ENCODE measurements around the gene P3H2.
"Not testable (repeated sequence)": the region's sequence is repeated elsewhere in the genome, so short reads cannot be mapped to it uniquely, and the experiment has no call there.

The P3H2 gene, protein sequence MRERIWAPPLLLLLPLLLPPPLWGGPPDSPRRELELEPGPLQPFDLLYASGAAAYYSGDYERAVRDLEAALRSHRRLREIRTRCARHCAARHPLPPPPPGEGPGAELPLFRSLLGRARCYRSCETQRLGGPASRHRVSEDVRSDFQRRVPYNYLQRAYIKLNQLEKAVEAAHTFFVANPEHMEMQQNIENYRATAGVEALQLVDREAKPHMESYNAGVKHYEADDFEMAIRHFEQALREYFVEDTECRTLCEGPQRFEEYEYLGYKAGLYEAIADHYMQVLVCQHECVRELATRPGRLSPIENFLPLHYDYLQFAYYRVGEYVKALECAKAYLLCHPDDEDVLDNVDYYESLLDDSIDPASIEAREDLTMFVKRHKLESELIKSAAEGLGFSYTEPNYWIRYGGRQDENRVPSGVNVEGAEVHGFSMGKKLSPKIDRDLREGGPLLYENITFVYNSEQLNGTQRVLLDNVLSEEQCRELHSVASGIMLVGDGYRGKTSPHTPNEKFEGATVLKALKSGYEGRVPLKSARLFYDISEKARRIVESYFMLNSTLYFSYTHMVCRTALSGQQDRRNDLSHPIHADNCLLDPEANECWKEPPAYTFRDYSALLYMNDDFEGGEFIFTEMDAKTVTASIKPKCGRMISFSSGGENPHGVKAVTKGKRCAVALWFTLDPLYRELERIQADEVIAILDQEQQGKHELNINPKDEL

DNA sequence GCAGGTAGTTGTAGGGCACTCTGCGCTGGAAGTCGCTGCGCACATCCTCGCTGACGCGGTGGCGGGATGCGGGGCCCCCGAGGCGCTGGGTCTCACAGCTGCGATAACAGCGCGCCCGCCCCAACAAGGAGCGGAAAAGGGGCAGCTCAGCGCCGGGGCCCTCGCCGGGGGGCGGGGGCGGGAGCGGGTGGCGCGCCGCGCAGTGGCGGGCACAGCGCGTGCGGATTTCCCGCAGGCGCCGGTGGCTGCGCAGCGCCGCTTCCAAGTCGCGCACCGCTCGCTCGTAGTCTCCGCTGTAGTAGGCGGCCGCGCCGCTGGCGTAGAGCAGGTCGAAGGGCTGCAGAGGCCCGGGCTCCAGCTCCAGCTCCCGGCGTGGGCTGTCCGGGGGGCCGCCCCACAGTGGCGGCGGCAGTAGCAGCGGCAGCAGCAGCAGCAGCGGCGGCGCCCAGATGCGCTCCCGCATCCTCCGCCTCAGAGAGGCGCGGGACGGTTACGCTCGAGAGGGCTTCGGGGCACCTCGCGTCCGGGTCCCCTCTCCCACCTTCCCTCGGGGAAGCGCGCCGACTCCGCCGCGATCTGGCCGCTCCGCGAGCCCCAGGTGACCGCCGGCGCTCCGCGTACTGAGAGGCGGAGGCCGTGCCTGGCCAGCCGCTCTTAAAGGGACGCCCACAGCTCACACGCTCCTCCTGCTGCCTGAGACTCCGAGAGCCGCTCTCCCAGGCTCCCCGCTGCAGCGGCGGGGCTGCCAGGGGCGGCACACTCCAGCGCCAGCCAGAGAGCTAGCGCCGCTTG, at the start of gene P3H2:
TSS of gene P3H2 (minus strand) at position 629 of the 792 bp plus-strand sequence. CDS start at position 463, 166 bp downstream.
- DNase-seq: peak; percentile 65

DNA sequence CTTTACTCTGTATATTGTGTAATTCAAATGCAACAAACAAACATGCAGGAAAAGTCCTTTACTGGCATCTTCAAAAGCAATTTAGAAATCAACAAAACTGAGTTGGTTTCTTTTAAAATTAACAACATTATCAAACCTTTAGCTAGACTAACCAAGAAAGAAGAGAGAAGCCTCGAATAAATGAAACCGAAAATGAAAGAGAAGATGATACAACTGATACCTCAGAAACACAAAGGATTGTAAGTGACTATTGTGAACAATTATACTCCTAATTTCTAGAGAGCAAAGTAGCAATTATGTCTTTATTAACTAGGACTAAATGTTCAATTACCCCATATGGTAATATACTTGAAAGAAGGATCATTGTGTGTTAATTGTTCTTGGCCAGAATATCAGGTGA, 49.2 kb upstream of the P3H2 start:
- no peak for DNase-seq

DNA sequence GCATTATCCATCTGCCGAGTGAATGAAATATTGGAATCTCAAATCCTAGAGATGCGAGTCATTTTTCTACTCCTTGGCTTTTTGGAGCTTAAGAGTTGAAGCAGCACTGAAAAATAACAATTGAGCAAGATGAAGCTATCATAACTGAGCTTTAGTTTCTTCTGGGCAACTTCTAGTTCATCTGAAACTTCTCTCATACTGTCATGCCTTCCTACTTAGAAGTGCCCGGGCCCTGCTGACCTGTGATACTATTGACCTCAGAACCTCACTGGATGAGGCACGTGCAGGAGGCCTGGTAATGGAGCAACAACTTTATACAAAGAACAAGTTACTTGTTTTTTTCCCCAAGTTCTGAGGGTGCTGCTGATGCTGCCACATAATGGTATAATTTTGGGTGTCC, 48.5 kb upstream of the P3H2 start:
- no peak for DNase-seq

DNA sequence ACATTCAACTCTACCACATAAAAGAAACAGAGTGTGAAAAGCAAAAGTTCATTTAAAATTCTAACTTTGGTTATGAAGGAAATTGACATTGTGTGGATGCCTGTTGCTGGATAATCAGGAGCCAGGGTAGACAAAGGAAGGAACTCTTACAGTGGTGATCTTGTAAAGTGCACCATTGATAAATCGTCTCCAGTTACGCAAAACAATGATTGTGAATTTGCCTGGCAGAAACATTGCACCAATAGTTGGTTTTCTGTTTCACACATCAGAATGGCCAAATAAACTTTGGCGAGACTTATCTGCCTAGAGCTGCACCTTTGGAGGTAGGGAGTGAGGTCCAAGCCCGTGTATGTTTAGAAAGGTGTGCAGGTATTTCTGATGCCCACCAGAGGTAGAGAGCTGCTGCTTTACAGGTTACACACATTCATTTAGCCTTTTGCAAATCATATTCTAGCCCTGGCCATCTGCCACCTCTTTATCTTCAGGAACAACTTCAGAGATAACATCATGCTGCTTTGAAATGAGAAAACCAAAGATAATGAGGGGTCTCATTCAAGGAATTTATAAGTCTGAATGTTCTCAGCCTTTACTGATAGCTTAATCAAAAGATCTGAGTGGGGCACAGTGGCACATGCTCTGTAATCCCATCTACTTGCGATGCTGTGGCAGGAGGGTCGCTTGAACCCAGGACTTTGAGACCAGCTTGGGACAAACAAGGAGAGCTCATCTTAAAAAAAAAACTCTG, 47.4 kb upstream of the P3H2 start:
- DNase-seq: no peak

DNA sequence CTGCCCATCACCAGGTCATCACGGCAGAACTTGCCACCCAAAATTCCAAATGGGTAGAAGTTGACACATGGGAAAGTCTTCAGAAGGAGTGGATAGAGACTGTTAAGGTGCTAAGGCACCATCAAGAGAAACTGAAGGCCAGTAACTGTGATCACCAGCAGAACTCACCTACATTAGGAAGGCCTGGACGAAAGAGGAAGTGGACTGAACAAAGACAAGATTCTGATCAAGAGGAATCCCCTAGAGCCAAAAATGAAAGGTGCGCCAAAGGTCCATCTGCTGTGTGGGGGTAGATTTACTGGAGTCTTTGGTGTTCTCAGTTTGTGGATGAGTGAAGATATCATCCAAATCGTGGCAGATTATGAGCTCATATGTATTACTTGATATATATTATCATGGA, 46.3 kb upstream of the P3H2 start:
- DNase-seq: no peak

DNA sequence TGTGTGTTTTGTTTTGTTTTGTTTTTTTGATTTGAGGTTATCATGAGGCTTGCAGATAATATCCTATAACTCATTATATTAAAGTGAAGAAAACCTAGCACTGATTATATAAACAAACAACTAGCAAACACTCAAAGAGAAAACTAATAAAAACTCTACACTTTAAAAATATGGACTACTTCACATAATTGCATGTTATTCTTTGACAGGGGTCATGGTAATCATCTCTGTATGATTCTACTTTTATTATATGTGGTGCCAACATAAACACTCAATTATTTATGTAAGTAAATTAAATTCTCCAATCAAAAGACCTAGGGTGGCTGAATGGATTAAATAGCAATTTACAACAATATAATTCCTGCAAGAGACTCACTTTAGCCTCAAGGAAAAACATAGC, 44.6 kb upstream of the P3H2 start:
- no peak for DNase-seq

DNA sequence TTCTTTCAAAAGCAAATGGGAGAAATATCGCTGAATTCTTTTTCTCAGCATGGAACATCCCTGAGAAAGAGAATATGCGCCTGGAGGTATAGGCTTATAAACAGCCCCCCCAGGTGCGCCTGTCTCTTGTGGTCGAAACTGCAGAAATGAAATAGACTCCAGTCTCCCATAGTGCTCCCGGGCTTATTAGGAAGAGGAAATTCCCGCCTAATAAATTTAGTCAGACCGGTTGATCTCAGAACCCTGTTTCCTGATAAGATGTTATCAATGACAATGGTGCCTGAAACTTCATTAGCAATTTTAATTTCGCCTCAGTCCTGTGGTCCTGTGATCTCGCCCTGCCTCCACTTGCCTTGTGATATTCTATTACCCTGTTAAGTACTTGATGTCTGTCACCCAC, 41.3 kb upstream of the P3H2 start:
- DNase-seq: not testable (repeated sequence)

DNA sequence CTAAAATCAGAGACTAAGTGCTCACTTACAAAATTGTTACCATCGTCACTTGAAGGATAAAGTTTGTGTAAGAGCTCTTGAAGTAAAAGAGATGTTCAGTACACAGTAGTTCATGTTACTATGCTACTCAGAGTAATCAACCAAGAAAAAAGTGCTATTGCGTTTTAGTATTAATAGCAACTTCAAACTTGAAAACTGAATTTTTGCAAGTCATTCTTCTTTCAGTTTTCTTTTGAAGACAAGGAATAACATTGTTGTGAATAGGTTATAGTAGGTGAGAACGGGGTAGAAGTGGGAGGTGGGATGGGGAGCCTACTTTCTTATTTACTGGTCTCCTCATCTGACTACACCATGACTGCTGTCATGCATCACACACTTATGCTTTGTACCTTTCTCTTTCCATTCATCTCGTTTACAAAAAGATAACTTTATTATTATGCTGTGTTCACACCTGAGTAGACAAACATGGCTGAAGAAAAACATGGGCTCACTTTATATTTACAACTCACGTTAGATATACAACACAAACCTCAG, 39.3 kb upstream of the P3H2 start:
- no peak for DNase-seq

DNA sequence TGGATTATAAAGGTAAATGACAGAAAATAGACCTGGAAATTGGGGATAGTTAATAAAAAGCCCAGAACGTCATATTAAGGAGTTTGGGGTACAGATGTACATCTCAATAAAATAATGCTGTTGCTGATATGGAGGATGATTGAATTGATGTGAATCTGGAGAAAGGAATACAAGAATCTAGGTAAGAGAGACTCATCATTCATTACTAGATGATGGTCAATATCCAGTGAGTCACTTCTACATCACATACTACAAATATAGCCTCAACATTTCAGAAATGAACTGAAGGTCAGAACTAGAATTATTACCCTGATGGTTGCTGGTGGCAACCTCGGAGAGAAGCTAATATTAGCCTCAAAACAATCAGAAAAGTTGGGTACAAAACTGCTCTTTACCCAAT, 37.6 kb upstream of the P3H2 start:
- no peak for DNase-seq

DNA sequence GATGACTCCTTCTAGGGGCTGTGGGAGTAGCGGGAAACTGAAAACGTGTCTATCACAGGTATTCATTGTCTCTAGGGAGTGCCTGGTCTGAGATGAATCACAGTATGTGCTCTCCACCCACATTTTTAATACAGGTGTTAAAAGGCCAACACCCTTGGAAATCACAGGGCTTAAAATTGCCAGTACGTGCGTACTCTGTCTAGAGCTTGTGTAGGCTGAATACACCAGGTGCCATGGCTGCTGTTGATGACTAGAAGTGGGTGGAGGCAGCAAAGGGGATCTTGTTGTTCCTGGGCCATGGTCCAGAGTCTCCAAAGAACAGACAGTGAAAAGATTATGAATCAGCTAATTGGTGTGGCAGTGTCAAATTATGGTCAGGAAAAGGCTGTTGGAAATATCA, 35.1 kb upstream of the P3H2 start:
- no peak for DNase-seq

DNA sequence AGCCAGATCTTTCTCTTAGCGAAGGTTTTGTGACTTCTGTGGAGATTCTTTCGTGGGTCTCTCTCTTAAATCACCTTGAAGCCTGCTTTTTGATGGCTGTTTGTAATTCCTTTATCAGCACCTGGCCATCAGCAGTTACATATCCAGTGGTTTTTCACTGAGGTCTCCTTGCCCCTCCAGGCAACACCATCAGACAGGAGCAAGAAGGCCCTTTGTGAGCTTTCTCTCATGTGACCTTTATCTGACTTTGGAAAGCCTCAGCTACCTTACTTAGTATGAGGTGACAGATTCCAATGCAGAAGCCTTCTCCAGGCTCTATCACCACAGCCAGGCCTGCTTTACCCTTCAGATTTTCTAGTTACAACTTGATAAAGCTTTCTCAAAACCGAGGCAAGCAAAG, 30.0 kb upstream of the P3H2 start:
- DNase-seq: no peak

DNA sequence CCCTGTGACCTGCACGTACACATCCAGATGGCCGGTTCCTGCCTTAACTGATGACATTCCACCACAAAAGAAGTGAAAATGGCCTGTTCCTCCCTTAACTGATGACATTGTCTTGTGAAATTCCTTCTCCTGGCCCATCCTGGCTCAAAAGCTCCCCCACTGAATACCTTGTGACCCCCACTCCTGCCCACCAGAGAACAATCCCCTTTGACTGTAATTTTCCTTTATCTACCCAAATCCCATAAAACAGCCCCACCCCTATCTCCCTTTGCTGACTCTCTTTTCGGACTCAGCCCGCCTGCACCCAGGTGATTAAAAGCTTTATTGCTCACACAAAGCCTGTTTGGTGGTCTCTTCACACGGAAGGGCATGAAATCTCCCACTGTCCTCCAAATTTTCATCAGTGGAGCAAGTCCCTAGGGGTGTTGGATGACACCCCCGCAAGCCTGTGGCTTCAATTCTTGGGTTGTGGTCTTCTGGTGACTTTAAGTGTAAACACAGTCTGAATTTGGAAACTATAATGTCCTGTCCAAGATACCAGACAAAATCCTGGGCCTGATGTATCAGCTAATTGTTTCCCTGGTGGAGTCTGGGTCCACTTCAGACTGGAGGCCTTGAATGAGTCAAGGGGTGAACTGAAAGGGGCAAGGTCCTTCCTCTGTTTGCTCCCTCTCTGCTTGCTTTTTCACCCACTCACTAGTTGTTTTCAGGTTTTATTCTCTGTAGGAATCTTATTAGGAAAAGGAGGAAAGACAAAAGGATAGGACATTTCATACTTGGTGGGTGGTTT, 29.3 kb upstream of the P3H2 start:
- DNase-seq: not testable (repeated sequence)

DNA sequence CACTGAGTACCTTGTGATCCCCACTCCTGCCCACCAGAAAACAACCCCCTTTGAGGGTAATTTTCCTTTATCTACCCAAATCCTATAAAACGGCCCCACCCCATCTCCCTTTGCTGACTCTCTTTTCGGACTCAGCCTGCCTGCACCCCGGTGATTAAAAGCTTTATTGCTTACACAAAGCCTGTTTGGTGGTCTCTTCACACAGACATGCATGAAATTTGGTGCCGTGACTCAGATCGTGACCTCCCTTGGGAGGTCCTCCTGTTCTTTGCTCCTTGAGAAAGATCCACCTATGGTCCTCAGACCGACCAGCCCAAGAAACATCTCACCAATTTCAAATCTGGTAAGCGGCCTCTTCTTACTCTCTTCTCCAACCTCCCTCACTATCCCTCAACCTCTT, 24.1 kb upstream of the P3H2 start:
- DNase-seq: not testable (repeated sequence)

DNA sequence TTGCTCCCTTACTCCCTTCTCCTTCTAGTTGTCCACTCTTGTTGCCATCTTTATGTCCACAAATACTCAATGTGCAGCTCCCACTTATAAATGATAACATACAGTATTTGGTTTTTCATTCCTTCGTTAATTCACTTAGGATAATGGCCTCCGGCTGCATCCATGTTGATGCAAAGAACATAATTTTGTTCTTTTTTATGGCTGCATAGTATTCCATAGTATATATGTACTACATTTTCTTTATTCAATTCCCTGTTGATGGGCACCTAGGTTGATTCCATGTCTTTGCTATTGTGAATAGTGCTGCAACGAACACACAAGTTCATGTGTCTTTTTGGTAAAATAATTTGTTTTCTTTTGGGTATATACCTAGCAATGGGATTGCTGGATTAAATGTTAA, 21.3 kb upstream of the P3H2 start:
- no peak for DNase-seq

DNA sequence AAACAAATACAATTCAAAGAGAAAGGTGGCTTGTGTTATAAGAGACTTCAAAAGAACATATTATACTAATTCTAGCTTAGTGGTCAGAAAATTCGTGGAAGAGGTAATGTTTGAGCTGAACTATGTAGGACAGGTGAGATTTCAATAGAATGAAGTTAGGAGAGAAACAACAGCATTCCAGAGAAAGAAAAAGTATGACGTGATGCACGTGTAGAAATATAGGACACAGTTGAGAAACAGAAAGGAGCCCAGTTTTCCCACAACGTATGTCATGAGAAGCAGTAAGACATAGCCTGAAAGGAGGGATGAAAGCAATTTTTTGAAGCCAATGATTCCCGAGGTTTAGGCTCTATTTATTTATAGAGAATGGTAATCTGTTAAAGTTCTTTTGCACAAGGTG, 18.7 kb upstream of the P3H2 start:
- DNase-seq: no peak

DNA sequence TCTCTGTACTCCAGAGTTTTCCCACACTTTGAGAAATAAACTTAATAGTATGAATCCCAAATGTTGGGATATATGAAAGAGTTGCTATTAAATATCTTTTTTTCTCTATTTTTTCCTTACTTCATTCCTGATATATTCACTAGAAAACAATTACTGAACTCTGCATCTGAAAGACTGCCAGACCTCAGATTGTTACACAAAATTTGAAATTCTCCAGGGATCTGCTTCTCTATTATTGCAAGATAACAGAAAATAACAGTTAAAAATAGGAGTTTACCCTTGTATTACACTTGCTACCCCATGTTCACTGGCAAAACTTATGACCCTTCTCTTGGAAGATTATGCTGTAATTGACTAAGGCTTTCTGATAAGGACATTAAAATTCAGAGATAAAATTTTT, 11.7 kb upstream of the P3H2 start:
- no peak for DNase-seq

DNA sequence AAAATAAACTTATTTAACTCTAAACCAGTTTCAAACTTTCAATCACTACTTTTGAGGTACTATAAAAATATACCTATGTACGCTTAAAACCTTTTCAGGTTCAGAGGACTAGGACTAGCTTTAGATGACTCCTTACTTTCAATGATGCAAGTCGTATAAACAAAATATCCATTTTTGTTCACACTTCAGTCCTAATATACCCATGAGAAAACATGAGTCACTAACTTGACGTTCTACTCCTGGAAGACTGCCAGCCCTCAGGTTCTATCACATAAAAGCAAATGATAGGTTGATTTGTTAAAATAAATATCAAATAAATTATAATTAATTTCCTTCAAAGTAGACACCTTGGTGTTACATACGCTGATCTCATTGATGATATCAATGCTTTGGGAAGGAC, 10.6 kb upstream of the P3H2 start:
- no peak for DNase-seq

DNA sequence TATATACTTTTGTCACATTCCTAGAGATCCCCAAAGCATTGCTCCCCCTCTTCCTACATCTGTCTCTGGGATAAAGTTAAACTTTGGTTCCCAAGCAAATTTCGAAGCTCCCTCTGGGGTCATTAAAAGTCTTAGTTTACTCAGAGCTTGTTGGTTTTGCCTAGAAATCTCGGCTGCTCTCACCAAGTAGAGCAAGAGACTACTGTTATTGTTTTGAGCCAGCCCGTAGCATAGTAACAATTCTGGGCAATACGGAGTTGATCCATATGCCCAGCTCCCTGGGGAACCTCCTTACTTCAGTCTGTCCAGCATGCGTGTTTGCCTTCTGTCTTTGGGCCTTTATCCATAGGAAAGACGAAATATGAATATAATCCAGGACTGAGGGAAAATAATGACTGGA, 10.0 kb upstream of the P3H2 start:
- DNase-seq: no peak

DNA sequence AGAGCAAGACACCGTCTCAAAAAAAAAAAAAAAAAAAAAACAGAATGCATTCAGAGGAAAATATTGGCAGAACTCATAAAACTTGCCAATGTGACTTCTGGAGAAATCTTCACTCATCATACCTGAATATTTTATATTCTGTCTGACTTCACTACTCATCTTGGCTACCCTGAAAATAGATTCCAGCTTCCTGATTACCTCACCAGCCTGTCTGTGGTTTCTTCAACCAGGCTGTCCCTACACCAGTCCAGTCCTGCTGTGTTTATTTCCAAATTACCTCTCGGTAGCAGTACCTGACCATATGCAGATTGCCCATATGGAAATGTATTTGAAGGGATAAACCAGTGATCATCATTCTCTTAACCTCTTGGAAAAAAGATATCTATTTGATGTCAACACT, 9.3 kb upstream of the P3H2 start:
- DNase-seq: no peak

DNA sequence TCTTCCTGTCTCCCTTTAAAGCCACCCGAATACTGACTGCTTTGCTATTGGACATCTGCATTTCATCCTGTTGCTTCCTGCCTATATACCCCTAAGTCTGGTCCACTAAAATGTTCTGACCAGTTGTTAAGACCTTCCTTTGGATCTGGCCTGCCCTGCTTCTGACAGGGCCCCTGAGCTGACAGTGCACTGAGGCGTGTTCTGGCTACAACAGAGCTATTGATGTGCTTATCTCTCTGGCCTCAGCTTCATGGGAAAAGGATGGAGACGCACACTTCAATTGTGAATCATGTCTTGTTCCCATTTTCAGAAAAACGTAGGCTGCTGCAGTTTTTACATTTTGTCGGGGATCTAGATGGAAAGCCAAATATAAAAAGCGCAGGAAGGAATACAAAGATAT, 7.1 kb upstream of the P3H2 start:
- DNase-seq: no peak

DNA sequence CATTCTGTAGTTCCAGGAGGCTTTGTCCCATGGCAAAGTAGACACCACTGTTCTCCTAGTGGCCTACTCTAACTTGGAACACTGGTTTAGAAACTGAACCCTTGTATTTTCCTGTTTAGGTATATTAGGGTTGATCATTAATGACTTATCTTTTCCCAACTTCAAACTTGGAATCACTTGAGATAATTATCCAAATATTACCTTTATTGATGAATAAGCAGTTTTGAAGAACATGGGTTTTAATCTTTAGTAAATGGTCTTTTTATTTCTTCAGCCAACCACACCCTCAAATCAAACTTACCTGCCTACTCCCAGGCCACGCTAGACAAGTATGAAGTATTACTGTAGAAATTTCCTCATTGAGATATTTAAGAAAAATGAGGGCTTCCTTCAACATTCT, 6.5 kb upstream of the P3H2 start:
- DNase-seq: no peak
